Astrocyte of the spinal cord (primary cell): ENCODE results near the gene AKR1B1.

Experiments used
- DNase-seq: peaks from one replicate; pipeline ENCODE4 v3.0.0; 2011; ENCODE audit warnings: low read depth, low spot score
- H3K4me3 ChIP-seq: 2 replicates; pipeline ENCODE4 v1.5.1; 2011; ENCODE audit warnings: low read depth, mild to moderate bottlenecking, low read length, moderate library complexity
- CTCF ChIP-seq: IDR thresholded peaks from 2 replicates; pipeline ENCODE4 v1.5.1; 2012; ENCODE audit warnings: low read depth, mild to moderate bottlenecking, low read length, inconsistent platforms
- in situ Hi-C: cut with HindIII; loops from 2 replicates; pipeline ENCODE4 v1.10.0; 2017; ENCODE audit warnings: low sequenced_read_pairs

Gene AKR1B1

GRCh38 chr7:134419875-134420274, 39.0 kb downstream of the AKR1B1 start:
- H3K4me3 ChIP-seq: no peak overlapping the region
- no peak for DNase-seq
- no peak for TF ChIP-seq CTCF
- in situ Hi-C loops: no loop called here

- in situ Hi-C loops: no loop called here
- H3K4me3 ChIP-seq: no peak overlapping the region
- no peak for TF ChIP-seq CTCF
- DNase-seq: no peak
These were observed 39.8 kb downstream of the AKR1B1 start for GRCh38 chr7:134419085-134419484.

GRCh38 chr7:134415700-134416099, 43.2 kb downstream of the AKR1B1 start:
- DNase-seq: no peak
- no peak overlapping the region for H3K4me3 ChIP-seq
- no peak for TF ChIP-seq CTCF
- in situ Hi-C loops: no loop called here

- TF ChIP-seq CTCF: no peak
- in situ Hi-C loops: no loop called here
- no peak for DNase-seq
- H3K4me3 ChIP-seq: no peak overlapping the region
These were observed 44.8 kb downstream of the AKR1B1 start for GRCh38 chr7:134414109-134414508.

GRCh38 chr7:134407311-134407710, 51.6 kb downstream of the AKR1B1 start:
- H3K4me3 ChIP-seq: no peak overlapping the region
- in situ Hi-C loops: no loop called here
- DNase-seq: no peak
- no peak for TF ChIP-seq CTCF

- in situ Hi-C loops: no loop called here
- no peak overlapping the region for H3K4me3 ChIP-seq
- TF ChIP-seq CTCF: no peak
- DNase-seq: no peak
These were observed 52.5 kb downstream of the AKR1B1 start for GRCh38 chr7:134406431-134406830.

GRCh38 chr7:134405299-134405698, 53.6 kb downstream of the AKR1B1 start:
- DNase-seq: no peak
- no peak overlapping the region for H3K4me3 ChIP-seq
- in situ Hi-C loops: no loop called here
- TF ChIP-seq CTCF: no peak
